HFF-Myc (cell line): ENCODE results near the gene TNIP2.

Source experiments
- DNase-seq: peaks from one replicate; pipeline ENCODE4 v3.0.0-alpha.2; 2011; ENCODE audit warnings: low read depth; ENCODE audit errors: extremely low read depth
- H3K4me3 ChIP-seq: replicated peaks from 2 replicates; pipeline ENCODE4 v1.5.1; 2011; ENCODE audit warnings: low read depth, mild to moderate bottlenecking, control low read depth, low read length
- TF ChIP-seq, protein P1 (sequence below): IDR thresholded peaks from 2 replicates; pipeline ENCODE4 v1.5.1; 2012; ENCODE audit warnings: mild to moderate bottlenecking, low read depth, low read length, control low read depth; ENCODE audit errors: missing control alignments

Gene TNIP2

DNA sequence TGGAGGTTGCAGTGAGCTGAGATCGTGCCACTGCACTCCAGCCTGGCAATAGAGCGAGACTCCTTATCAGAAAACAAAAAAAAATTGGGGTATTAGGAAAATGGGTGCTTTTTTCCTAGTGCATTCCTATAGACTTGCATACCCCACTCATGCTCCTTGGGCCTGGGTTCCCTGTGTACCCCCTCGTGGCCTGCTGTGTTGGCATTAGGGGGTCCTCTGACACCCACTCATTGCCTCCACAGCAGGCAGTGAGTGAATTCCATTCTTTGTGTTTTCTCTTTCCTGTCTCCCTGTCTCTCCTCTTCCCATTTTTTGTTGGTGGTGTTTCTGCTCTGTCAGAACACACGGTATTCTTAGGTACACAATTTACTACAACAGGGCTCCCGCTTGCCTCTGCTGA, 42.8 kb downstream of the TNIP2 start:
- H3K4me3 ChIP-seq: no peak overlapping the region
- DNase-seq: no peak
- TF ChIP-seq, protein P1, sequence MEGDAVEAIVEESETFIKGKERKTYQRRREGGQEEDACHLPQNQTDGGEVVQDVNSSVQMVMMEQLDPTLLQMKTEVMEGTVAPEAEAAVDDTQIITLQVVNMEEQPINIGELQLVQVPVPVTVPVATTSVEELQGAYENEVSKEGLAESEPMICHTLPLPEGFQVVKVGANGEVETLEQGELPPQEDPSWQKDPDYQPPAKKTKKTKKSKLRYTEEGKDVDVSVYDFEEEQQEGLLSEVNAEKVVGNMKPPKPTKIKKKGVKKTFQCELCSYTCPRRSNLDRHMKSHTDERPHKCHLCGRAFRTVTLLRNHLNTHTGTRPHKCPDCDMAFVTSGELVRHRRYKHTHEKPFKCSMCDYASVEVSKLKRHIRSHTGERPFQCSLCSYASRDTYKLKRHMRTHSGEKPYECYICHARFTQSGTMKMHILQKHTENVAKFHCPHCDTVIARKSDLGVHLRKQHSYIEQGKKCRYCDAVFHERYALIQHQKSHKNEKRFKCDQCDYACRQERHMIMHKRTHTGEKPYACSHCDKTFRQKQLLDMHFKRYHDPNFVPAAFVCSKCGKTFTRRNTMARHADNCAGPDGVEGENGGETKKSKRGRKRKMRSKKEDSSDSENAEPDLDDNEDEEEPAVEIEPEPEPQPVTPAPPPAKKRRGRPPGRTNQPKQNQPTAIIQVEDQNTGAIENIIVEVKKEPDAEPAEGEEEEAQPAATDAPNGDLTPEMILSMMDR: no peak

DNA sequence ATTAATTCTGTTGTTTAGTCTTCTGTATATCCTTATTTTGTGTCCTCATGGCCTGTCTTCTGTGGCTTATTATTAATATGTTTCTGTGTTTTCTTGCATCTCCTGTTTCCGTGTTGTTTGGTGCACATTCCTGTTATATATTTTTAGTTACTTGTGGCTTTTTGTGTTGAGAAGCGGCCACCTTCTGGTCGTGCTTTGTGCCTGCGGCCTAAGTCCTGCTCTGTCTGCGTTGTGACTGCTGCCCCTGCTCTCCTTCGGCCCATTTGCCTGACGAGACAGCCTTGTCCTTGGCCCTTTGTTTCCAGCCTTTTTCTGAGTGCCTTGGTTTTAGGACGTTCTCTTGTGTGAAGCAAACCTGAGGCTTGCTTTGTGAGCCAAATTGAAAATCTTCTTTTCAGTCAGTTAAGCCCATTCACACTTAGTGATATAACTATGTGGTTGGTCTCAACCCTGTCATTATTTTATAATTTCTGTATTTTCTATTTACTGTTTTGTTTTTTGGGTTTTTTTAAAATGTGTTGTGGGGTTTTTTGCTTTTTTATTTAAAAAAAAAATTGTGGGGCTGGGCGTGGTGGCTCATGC, 43.8 kb downstream of the TNIP2 start:
- TF ChIP-seq, protein P1: no peak
- DNase-seq: no peak
- H3K4me3 ChIP-seq: no peak overlapping the region

DNA sequence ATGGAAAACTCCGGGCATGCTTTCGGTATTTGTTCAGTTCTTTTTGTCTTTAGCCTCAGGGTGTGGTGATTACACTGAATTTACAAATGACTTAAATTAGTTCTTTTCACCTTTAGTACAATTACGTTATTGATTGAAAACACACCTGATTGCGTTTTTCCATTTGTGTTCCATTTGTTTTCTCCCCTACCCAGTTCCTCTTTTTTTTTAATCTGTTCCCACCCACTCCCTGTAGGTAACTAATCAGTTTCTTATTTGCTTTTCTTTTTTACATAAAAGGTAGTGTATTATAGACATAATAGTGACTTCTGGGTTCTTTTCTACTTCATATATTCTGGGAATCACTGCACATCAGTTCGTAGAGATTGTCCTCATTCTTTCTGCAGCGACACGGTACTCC, 53.4 kb downstream of the TNIP2 start:
- TF ChIP-seq, protein P1: no peak
- no peak for DNase-seq
- no peak overlapping the region for H3K4me3 ChIP-seq

DNA sequence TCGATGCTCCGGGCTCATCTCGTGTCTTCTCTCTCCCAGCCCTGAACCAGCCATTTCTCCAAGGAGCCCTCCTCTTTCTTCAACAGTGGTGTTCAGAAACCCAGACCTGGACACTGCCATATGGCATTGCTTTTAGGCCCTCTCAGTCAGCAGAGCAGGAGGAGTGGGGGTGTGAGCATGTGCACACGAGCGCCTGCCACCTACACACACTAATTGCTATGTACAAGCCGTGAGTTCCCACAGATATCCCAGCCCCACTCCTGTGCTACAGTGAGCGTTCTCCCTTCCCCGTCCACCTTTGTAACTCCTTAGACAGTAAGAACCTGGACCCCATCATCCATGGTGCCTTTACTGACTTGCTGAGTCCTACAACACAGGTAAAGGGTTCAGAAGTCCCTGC, 53.8 kb downstream of the TNIP2 start:
- TF ChIP-seq, protein P1: no peak
- no peak for DNase-seq
- H3K4me3 ChIP-seq: no peak overlapping the region

DNA sequence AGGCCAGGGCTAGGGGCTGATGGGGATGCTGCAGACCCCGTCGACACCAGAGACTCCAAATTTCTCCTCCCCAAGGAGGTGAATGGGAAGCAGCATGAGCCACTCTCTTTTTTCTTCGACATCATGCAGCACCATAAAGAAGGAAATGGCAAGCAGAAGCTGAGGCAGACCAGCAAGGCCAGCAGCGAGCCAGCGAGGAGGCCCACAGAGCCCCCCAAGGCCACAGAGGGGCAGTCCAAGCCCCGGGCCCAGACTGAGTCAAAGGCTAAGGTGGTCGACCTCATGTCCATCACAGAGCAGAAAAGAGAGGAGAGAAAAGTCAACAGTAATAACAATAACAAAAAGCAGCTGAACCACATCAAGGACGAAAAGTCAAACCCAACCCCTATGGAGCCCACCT, 56.1 kb downstream of the TNIP2 start:
- DNase-seq: no peak
- TF ChIP-seq, protein P1: no peak
- H3K4me3 ChIP-seq: no peak overlapping the region

DNA sequence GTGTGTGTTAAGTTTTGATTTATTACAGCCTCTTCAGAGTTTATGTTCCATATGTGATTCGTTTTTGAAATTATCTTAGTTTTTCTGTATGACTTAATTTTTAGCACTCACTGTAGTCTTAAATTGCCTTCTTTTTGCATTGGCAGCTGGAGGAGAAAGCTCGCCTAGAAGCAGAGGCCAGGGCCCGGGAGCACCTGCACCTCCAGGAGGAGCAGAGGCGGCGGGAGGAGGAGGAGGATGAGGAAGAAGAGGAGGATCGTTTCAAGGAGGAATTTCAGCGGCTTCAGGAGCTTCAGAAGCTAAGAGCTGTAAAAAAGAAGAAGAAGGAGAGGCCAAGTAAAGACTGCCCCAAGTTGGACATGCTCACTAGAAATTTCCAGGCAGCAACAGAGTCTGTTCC, 56.6 kb downstream of the TNIP2 start:
- TF ChIP-seq, protein P1: no peak
- H3K4me3 ChIP-seq: no peak overlapping the region
- DNase-seq: no peak

DNA sequence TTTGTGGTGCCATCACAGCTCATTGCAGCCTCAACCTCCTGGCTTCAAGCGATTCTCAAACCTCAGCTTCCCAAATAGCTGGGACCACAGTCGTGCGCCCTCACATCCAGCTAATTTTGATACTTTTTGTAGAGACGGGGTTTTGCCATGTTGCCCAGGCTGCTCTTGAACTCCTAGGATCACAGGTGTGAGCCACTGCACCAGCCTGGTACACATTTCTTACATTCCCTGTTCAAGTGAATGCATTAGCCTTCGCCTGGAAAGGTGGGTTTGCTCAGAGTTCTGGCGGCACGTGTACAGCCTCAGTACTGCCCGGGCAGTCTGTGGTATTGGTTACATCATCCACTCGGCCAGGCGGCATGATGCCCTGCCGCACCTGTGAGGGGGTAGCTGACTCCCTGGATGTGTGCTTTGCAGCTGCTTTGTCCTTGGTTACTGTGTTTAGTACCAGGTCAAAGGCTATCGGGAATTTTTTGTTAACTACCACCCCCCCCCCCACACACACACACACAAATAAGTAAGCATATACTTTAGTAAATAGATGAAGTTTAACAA, 57.1 kb downstream of the TNIP2 start:
- H3K4me3 ChIP-seq: no peak overlapping the region
- TF ChIP-seq, protein P1: no peak
- no peak for DNase-seq
